Spleen (tissue), 11 donors: ENCODE results near the gene DENND6B. TPM values are rescaled to one million over a fixed set of nuclear protein-coding genes. Genes with fewer than 3 reads are reported as not detected.
A peak's percentile ranks its signal among the peaks of the same experiment; 100 is the strongest.

Experiments
- DNase-seq: peaks from one replicate; pipeline ENCODE4 v3.0.0-alpha.2; 2020
- H3K27ac ChIP-seq, 8 donors: fragments of 200-600 bp; sonication (generic) in 7 of 8; 1 replicate in 4 of 8; 2 replicates in 4 of 8; pipeline versions ENCODE4 v1.5.0 to v1.8.0; 2016 to 2021; ENCODE audit warnings: inconsistent platforms in 4 of 8, mild to moderate bottlenecking in 4 of 8, moderate library complexity in 1 of 8
- H3K27me3 ChIP-seq, 7 donors: fragments of 200-600 bp; sonication (generic) in 6 of 7; replicated peaks in 1 of 7; 1 replicate in 4 of 7; 2 replicates in 3 of 7; pipeline versions ENCODE4 v1.5.0 to v1.8.0; 2016 to 2021; ENCODE audit warnings: inconsistent platforms in 3 of 7, mild to moderate bottlenecking in 1 of 7
- H3K36me3 ChIP-seq, 6 donors: fragments of 200-600 bp; sonication (generic) in 5 of 6; 1 replicate in 4 of 6; 2 replicates in 2 of 6; pipeline versions ENCODE4 v1.5.0 to v1.8.0; 2016 to 2021; ENCODE audit warnings: inconsistent platforms in 2 of 6
- H3K4me1 ChIP-seq, 6 donors: fragments of 200-600 bp; sonication (generic) in 5 of 6; 1 replicate in 3 of 6; 2 replicates in 3 of 6; pipeline versions ENCODE4 v1.5.0 to v1.8.0; 2016 to 2021; ENCODE audit warnings: inconsistent platforms in 3 of 6
- H3K4me3 ChIP-seq, 8 donors: fragments of 200-600 bp; sonication (generic) in 7 of 8; 1 replicate in 4 of 8; 2 replicates in 4 of 8; pipeline versions ENCODE4 v1.5.0 to v1.8.0; 2016 to 2021; ENCODE audit warnings: inconsistent platforms in 4 of 8, mild to moderate bottlenecking in 4 of 8, moderate library complexity in 2 of 8
- H3K9me3 ChIP-seq, 8 donors: fragments of 200-600 bp; sonication (generic) in 7 of 8; 1 replicate in 4 of 8; 2 replicates in 4 of 8; pipeline versions ENCODE4 v1.5.0 to v1.8.0; 2016 to 2021; ENCODE audit warnings: inconsistent platforms in 4 of 8
- POLR2A ChIP-seq, 3 donors: fragments of 450-650 bp; IDR thresholded peaks; one replicate each; pipeline ENCODE4 v1.5.1; 2017; ENCODE audit warnings: antibody characterized with exemption in 3 of 3, mild to moderate bottlenecking in 1 of 3
- POLR2AphosphoS5 ChIP-seq, 3 donors: sonication (generic); formaldehyde crosslinking; IDR thresholded peaks; one replicate each; pipeline ENCODE4 v1.5.1; 2017; ENCODE audit warnings: antibody characterized with exemption in 3 of 3
- WGBS, 5 donors: extraction: QIAGEN DNeasy Blood & Tissue Kit in 3 of 5; methylation state at CpG; one replicate each; pipeline versions ENCODE4 v1.1.5 to v1.1.7; 2013 to 2018; 5-methylcytosine and 5-hydroxymethylcytosine counted together
- intact Hi-C: fragments of 100-400 bp; cut with DNase I; formaldehyde crosslinking; loops from one replicate; pipeline ENCODE4 v1.15.0; 2023; ENCODE audit warnings: low total_unique reads
- polyA plus RNA-seq, 3 donors: library from polyadenylated mRNA; stranded (reverse); fragments of 200-250 nt; gene quantifications; one replicate each; pipeline ENCODE4 v1.2.1, GENCODE V29; 2013
- total RNA-seq, 7 donors: library from RNA; depleted of rRNA in 3 of 7; stranded (reverse); fragments of >200 nt in 3 of 7; fragmentation: NEBNext Ultra II Directional in 4 of 7; extraction: Animal tissue kit (Norgen Biotek cat#: 25700) in 4 of 7; gene quantifications; one replicate each; pipeline versions ENCODE4 v1.1.0 to v1.2.1, GENCODE V29; 2016 to 2021
- TF ChIP-seq, protein P1 (sequence below), 11 experiments: fragments of 200-600 bp in 7 of 11; fragments of 450-650 bp in 4 of 11; sonication (generic) in 4 of 11; IDR thresholded peaks in 8 of 11; conservative IDR thresholded peaks in 3 of 11; 1 replicate in 7 of 11; 2 replicates in 4 of 11; pipeline versions ENCODE4 v1.4.0 to v1.8.0; 2016 to 2021; ENCODE audit warnings: antibody characterized with exemption in 11 of 11, inconsistent platforms in 4 of 11, mild to moderate bottlenecking in 1 of 11
- donor health status: healthy with polysubstance abuse.
- donor health status: DM: no; HTN: no; CAD: no; lungs with moderate emphysema.
- donor health status: DM: no; HTN: no; CAD: no.
- donor health status: Bipolar disorder and iron deficiency.
- donor health status: healthy.
- donor health status: DM: no; HTN: no; CAD: no.
- donor health status: DM: yes; HTN: yes; CAD: no.

The DENND6B gene
- total and polyA plus RNA-seq, 10 donors = 4.5 to 10.4 (median 6.3) TPM

DNA sequence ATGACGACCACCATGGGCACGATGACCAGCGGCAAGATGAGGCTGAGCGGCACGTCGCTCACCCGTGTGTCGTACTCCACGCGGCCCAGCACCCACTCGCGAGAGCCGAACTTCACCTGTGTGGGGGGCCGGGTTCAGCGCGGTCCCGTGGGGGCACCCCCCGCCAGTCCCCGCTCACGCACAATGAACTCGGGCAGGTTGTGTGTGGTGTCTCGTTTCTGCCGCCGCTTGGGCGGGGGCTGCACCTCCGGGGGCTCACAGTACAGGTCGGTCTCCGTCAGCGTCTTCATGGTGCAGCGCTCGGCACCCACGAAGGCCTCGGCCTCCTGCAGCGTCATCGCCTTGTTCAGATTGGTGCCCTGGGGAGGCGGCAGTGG, 45.4 kb downstream of the DENND6B start:
- 92 to 99% (median 93%) methylated on average over 3 to 36 of the region's 36 CpGs for WGBS, 5 donors
- DNase-seq = no peak
- H3K27ac ChIP-seq = peak overlapping the region in 4 of 8 donors; percentile 52 to 64 (median 62)
- intact Hi-C loops = no loop called here
- TF ChIP-seq POLR2A (IDR thresholded peaks at IDR 0.05) (no peak), POLR2AphosphoS5 (IDR thresholded peaks at IDR 0.05) (peak in 1 of 3 donors; percentile 37)
- TF ChIP-seq, protein P1, sequence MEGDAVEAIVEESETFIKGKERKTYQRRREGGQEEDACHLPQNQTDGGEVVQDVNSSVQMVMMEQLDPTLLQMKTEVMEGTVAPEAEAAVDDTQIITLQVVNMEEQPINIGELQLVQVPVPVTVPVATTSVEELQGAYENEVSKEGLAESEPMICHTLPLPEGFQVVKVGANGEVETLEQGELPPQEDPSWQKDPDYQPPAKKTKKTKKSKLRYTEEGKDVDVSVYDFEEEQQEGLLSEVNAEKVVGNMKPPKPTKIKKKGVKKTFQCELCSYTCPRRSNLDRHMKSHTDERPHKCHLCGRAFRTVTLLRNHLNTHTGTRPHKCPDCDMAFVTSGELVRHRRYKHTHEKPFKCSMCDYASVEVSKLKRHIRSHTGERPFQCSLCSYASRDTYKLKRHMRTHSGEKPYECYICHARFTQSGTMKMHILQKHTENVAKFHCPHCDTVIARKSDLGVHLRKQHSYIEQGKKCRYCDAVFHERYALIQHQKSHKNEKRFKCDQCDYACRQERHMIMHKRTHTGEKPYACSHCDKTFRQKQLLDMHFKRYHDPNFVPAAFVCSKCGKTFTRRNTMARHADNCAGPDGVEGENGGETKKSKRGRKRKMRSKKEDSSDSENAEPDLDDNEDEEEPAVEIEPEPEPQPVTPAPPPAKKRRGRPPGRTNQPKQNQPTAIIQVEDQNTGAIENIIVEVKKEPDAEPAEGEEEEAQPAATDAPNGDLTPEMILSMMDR (IDR thresholded peaks at IDR 0.05 in 8 of 11, conservative IDR thresholded peaks at IDR 0.05 in 3 of 11) = no peak
- H3K27me3 ChIP-seq = peaks cover 0 to 2% (median 0%) of the 10 kb centered on the region in 7 donors
- H3K4me1 ChIP-seq = peaks cover 0 to 47% (median 22%) of the 10 kb centered on the region in 6 donors
- H3K4me3 ChIP-seq = no peak overlapping the region
- peaks cover 0 to 97% (median 77%) of the 10 kb centered on the region in 6 donors for H3K36me3 ChIP-seq
- H3K9me3 ChIP-seq = no peaks in the 10 kb centered on the region

DNA sequence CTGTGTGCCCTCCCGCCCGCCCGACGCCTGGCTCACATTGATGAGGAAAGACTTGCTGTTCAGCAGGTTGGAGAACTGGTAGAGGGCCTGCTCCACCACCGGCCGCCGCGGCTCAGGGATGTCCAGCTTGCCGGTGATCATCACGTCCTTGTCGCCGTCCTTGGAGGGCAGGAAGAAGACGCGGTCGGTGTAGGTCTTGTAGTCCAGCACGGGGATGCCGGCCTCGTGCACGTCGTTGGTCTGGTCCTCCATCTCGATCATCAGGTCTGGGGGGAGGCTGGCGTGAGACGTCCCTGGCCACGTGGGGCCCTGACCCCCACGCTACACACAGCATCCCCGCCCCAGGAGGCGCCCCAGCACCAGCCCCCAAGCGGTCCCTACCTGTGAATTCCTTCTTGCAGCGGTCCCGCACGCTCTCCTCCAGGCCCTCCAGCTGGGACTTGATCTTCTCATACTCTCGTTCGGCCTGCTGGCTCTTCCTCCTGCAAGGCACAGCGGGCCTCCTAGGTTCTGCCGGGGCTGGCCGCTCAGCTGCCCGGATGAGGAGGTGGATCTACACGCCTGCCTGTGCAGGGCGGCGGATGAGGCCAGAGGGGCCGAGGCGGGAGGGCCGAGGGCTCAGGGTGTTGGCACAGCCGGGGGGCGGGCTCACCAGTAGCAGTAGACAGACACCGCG, 46.0 kb downstream of the DENND6B start:
- intact Hi-C loops = no loop called here
- no peak overlapping the region for H3K4me3 ChIP-seq
- TF ChIP-seq, protein P1 (IDR thresholded peaks at IDR 0.05 in 8 of 11, conservative IDR thresholded peaks at IDR 0.05 in 3 of 11) = no peak
- peak in 2 of 3 donors; percentile 9 to 42 for TF ChIP-seq POLR2AphosphoS5 (IDR thresholded peaks at IDR 0.05)
- 86 to 93% (median 91%) methylated on average over 20 to 47 of the region's 47 CpGs for WGBS, 5 donors
- DNase-seq = no peak
- peaks cover 0 to 47% (median 26%) of the 10 kb centered on the region in 6 donors for H3K4me1 ChIP-seq
- peaks cover 0 to 97% (median 74%) of the 10 kb centered on the region in 6 donors for H3K36me3 ChIP-seq
- no peaks in the 10 kb centered on the region for H3K9me3 ChIP-seq
- H3K27me3 ChIP-seq = no peaks in the 10 kb centered on the region
- peak overlapping the region in 1 of 8 donors; percentile 62 for H3K27ac ChIP-seq

- Histone ChIP-seq H3K9me3 (no peaks in the 10 kb centered on the region), H3K27me3 (no peaks in the 10 kb centered on the region), H3K27ac (peak overlapping the region in 1 of 8 donors; percentile 30), H3K4me3 (no peak overlapping the region), H3K36me3 (peaks cover 0 to 99% (median 77%) of the 10 kb centered on the region in 6 donors), H3K4me1 (peaks cover 0 to 52% (median 30%) of the 10 kb centered on the region in 6 donors)
- intact Hi-C loops = no loop called here
- WGBS, 5 donors = 88 to 97% (median 93%) methylated on average over 22 to 38 of the region's 38 CpGs
- DNase-seq = no peak
- no peak for TF ChIP-seq POLR2A (IDR thresholded peaks at IDR 0.05)
- peak in 1 of 3 donors; percentile 27 for TF ChIP-seq POLR2AphosphoS5 (IDR thresholded peaks at IDR 0.05)
Measured at GRCh38 chr22:50280022-50280707, 46.6 kb downstream of the DENND6B start.

DNA sequence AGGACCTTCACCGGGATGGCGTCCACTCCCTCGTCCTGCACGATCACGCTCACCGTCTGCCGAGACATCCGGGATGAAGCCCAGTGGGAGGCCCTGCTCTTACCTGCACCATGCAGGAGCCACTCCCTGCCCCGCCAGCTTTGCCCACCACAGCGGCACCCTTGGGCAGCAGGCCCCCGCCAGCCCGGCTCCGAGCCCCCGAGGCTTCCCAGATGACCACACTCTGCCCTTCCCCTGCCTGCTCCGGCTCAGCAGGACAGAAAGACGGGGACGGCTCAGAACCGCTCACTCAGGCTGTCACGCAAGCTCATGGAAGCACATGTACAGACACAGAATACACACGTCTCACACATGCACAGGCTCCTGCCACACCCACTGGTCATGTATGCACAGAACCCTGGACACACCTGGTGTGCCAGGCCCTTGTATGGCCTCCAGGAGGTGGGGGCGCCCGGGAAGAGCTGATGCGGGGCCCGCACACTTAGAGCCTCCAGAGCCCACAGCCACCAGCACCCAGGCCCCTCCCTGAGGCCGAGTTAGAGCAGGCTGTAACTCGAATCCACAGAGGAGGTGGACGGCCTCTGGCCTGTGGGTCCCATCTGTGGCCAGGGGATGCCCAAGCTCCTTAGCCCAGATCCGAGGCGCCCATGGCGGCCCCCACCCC, 47.7 kb downstream of the DENND6B start:
- no peak for DNase-seq
- Histone ChIP-seq H3K4me3 (no peak overlapping the region), H3K27ac (no peak overlapping the region), H3K36me3 (peaks cover 0 to 97% (median 77%) of the 10 kb centered on the region in 6 donors), H3K4me1 (peaks cover 0 to 57% (median 35%) of the 10 kb centered on the region in 6 donors), H3K9me3 (no peaks in the 10 kb centered on the region), H3K27me3 (no peaks in the 10 kb centered on the region)
- TF ChIP-seq POLR2A (IDR thresholded peaks at IDR 0.05) (no peak), POLR2AphosphoS5 (IDR thresholded peaks at IDR 0.05) (peak in 2 of 3 donors; percentile 6 to 38)
- WGBS, 5 donors = 88 to 93% (median 91%) methylated on average over 22 to 30 of the region's 30 CpGs
- intact Hi-C loops = no loop called here
